Putamen (tissue), 1 donor: ENCODE results near the gene ZDHHC11B.
"Not testable (repeated sequence)": the region's sequence is repeated elsewhere in the genome, so short reads cannot be mapped to it uniquely, and the experiment has no call there.

Experiments used
- DNase-seq: peaks from one replicate; pipeline ENCODE4 v3.0.0-alpha.2; 2016; ENCODE audit warnings: low spot score

The ZDHHC11B gene

GRCh38 chr5:752532-753115 lies 31.9 kb downstream of the ZDHHC11B start:
- not testable (repeated sequence) for DNase-seq

- DNase-seq, result not testable (repeated sequence)
Observed at GRCh38 chr5:751992-752391, 32.5 kb downstream of the ZDHHC11B start.

GRCh38 chr5:751496-751895 lies 33.0 kb downstream of the ZDHHC11B start:
- DNase-seq, result no peak

- DNase-seq, result not testable (repeated sequence)
Observed at GRCh38 chr5:750226-750625, 34.3 kb downstream of the ZDHHC11B start.

- DNase-seq, result no peak
Observed at GRCh38 chr5:749101-749670, 35.3 kb downstream of the ZDHHC11B start.

GRCh38 chr5:748011-748980 lies 36.2 kb downstream of the ZDHHC11B start:
- not testable (repeated sequence) for DNase-seq

- not testable (repeated sequence) for DNase-seq
Observed at GRCh38 chr5:747303-747844, 37.2 kb downstream of the ZDHHC11B start.

- DNase-seq, result no peak
Observed at GRCh38 chr5:746258-746761, 38.2 kb downstream of the ZDHHC11B start.

GRCh38 chr5:745272-746142 lies 39.0 kb downstream of the ZDHHC11B start:
- DNase-seq, result not testable (repeated sequence)

GRCh38 chr5:743696-744404 lies 40.7 kb downstream of the ZDHHC11B start:
- not testable (repeated sequence) for DNase-seq

- not testable (repeated sequence) for DNase-seq
Observed at GRCh38 chr5:742276-742675, 42.3 kb downstream of the ZDHHC11B start.

- not testable (repeated sequence) for DNase-seq
Observed at GRCh38 chr5:734145-734544, 50.4 kb downstream of the ZDHHC11B start.

- DNase-seq, result not testable (repeated sequence)
Observed at GRCh38 chr5:732754-733454, 51.6 kb downstream of the ZDHHC11B start.

- not testable (repeated sequence) for DNase-seq
Observed at GRCh38 chr5:729225-729624, 55.3 kb downstream of the ZDHHC11B start.

GRCh38 chr5:727087-727486 lies 57.4 kb downstream of the ZDHHC11B start:
- DNase-seq, result not testable (repeated sequence)

GRCh38 chr5:723865-724264 lies 60.7 kb downstream of the ZDHHC11B start:
- DNase-seq, result not testable (repeated sequence)

- DNase-seq, result not testable (repeated sequence)
Observed at GRCh38 chr5:723309-723708, 61.2 kb downstream of the ZDHHC11B start.

GRCh38 chr5:719379-719778 lies 65.2 kb downstream of the ZDHHC11B start:
- DNase-seq, result not testable (repeated sequence)

GRCh38 chr5:717143-717542 lies 67.4 kb downstream of the ZDHHC11B start:
- DNase-seq, result peak; percentile 20

GRCh38 chr5:716740-717139 lies 67.8 kb downstream of the ZDHHC11B start:
- peak; percentile 67 for DNase-seq
